Measurements from ENCODE around the gene RIMBP2.

The RIMBP2 gene

GRCh38 chr12:130428116-130428515, 288.0 kb downstream of the RIMBP2 start:
- DNase-seq = peak in 1 of 58 donors; percentile 21

DNA sequence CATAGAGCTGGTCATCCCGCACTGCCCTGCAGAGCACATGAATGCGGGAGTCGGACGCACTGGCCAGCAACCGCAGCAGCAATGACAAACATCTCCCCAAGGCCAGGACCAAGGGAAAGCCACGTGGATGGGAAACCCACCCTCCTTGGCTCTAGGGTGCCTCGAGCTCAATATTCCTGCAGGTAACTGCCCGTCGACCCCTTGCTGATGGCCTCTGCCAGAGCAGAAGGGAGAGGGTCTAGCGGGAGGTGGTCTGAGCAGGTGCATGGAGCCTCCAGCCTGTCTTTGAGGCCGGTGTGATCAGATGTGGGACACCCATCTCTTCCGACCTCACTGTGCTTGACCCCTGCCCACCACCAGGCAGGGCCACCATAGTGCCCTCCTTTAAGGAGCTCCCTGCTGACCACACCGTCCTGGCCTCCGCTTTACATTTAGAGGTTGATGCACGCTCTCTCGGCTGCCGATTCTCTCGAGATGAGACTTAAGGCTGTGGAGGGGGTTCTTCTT, 288.7 kb downstream of the RIMBP2 start:
- no peak for DNase-seq

DNA sequence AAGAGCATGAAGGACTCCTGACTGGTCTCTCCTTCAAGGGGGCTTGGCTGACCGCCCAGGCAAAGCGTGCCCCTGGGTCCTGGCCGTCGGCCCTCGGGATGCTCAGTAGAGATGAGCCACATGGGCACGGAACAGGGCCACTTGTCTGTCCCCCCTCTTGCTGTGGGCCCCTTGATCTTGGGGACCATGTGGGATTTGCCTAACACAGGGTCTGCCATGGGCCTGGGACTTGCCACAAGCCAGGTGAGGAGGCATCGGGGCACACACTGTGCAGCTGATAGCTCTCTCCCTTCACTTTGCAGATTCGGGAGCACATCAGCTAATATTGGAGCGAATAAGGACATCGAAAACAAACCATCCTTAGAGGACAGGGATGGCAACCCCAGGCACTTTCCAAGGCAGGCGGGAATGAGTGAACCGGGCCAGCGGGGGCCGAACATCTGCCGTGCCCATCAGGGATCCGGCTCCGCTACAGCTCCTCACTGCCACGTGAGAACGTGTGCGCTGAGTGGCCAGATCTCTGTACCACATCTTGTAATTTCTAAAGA, 290.3 kb downstream of the RIMBP2 start:
- DNase-seq = no peak

DNA sequence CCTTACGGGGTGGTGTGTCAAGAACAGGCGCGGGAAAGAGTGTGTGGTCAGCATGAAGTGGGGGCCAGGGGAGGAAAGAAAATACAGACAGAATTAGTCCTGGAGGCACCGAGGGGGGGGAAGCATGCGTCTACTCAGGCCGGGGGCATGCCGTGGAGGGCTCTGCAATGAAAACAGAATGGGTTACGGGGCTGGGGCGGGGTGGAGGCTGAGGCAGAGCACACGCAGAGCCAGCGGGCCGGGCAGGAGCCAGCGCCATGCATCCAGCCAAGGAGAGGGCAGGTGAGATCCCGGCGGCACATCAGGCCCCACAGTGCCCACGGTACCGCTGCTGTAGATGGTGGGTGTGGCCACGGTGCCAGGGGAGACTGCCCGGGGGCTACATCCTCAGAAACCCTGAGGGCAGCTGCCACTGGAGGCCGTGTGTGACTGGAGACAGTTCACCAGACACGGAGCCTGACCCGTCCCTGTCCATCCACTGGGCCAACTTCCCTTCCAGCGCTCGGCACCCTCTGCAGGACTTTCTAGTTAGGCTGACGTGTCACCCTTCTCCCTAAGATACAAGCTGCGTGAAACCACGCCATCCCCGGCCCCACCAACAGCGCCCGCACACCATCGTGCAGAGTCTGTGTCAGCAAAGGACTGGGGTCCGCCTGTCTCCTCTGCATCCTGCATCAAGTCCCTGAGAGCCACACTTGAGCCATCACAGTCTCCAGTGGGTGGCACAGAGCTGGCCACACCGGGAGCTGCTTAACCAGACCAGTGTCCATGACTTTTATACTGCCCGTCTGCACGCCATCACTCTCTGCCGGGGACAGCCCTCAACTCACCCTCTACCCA, 291.0 kb downstream of the RIMBP2 start:
- DNase-seq = no peak

DNA sequence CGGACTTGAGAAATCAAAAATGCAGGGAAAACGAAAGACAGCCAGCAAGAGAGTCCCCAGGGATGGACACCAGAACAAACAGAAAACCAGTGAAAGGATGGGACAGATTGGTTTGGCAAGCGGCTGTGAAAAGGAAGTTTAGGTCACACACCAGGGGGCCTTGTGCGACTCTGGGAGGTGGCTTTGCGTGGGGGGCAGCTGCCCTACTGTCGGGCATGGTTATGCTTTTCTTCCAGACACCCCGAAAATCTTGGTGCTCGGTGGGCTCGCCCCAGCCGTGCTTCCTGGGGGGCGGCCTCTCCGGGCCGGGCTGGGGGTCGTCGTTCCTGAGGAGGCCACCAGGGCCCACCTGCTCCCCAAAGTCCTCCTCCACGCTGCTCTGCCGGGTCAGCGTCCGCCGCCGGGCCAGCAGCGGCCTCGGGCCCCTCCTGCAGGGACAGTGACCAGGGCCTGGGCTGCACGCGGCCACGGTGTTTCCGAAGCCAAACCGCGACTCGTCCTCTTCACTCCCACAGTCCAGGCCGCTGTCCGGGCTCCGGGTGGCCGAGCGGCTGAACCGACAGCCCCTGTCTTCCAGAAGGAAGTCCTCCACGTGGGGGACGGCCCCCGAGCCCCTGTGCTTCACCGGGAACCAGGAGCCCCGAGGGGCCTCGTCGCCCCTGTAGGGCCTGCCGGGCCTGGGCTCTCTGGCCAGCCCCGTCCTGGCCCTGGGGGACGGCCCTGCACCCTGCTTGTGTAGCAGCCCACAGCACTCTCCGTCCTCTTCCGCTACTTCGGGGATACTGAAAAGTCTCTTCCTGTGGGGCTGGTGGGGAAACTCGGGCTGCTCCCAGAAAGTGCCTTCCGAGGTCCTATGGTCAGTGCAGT, 291.9 kb downstream of the RIMBP2 start:
- DNase-seq = no peak

GRCh38 chr12:130423136-130423535, 293.0 kb downstream of the RIMBP2 start:
- DNase-seq = no peak

GRCh38 chr12:130422676-130423075, 293.4 kb downstream of the RIMBP2 start:
- no peak for DNase-seq

GRCh38 chr12:130421896-130422295, 294.2 kb downstream of the RIMBP2 start:
- peak in 1 of 58 donors; percentile 5 for DNase-seq

GRCh38 chr12:130420071-130420470, 296.0 kb downstream of the RIMBP2 start:
- no peak for DNase-seq

DNA sequence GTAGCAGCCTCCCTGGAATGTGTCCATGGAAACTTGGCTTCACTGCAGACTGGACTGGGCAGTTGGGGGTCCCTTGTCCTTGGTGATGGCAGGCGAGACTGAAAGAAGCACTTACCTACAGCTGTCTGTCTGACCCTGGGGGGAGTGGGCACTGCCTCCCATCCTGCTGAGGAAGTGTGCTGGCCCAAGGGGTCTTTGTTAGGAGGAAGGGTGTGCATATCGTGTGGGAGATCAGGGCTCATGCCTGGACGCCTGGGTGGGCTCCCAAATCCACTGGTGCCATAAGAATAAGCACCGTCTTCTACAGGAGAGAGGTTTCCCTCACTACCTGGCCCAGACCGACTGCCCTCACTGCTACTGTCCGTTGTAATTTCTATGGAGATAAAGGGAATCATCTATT, 297.0 kb downstream of the RIMBP2 start:
- no peak for DNase-seq

DNA sequence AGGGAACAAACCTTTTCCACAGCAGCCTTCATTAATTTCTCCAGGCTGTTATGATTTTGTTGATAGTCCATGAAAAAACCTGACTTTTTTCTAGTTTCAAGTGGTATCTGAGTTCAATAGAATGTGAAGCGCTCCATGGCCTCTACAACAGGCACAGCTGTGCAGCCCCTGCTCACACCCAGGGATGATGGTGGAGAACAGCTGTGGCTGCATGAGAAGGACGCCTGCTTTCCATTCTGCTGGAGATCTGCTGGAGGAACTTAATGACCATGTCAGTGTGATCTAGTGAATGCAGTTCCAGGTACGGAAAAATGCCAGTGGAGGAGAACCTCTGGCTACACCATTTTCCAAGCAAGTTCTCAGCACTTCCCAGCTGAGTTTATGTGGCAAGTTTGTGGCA, 297.8 kb downstream of the RIMBP2 start:
- no peak for DNase-seq

DNA sequence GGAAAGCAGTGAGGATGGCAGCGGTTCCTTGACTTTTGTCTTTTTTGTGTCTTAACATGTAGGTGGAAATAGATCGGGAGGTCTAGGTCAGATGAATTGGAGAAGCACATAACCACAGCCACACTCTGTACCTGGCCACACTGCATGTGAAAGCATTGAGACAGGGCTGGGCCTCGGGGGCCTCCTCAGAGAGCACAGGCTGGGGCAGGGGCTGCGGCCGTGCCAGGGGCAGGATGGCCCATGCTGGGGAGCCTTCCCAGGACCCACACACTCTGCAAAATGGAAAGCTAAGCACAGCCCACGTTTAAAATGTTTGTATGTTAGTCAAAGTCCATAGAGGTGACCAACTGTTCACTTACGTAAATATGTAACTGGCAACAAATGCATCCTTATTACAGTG, 301.7 kb downstream of the RIMBP2 start:
- DNase-seq = no peak

- no peak for DNase-seq
These were observed 302.2 kb downstream of the RIMBP2 start for GRCh38 chr12:130413909-130414308.

DNA sequence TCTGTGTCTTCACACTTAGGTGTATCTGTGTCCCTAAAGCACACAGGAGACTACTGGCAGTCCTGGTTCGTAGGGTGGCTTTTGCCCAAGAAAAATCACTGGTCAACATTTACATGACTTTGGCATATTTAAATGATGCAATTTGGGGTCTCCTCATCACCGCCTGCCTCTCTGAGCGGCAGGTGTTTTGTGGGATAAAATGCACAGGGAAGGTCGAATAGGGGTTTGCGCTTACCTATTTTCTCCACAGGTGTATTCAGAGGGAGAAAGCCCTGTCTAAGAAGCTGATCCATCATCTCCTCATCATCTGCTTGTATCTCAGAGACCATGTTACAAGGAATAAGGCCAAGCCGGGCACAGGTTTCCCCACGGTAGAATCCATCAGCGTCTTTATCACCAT, 303.7 kb downstream of the RIMBP2 start:
- no peak for DNase-seq

DNA sequence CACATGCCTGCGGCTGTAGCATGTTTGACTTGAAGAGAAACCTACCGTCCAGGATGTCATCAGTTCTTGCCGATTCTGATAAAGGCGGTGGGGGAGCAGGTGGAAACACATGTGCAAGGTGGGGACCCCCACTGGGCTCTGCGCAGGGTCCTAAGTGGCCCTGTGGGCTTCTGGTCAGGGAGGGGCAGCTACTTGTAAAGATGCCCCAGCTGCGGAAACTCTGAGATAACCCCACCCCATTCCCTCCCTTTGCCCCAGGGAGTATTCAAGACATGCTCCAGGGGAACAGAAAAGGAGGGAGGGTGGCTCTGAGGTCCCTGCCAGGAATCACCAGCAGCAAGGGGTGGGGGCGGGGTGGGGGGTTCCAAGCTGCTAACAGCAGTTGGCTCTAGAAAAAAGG, 310.8 kb downstream of the RIMBP2 start:
- no peak for DNase-seq

DNA sequence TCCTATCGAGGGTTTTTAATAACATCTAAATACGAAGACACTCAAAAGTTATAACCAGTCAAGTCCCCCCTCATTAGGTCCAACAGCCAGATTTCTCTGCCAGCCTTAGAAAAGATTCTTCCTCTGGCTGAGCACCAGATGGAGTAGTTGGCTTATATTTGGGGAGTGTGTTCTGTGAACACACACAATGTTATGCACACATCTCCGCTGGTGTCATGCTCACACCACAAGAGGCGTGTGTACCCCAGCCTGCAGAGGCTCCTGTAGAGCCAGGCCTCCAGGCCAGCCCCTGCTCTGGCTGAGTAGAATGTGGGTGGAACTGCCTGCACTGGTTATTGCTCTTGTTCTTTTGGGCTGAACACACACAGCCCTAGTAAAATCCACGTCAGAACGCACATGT, 314.4 kb downstream of the RIMBP2 start:
- peak in 2 of 58 donors; percentile 30 to 53 for DNase-seq

DNA sequence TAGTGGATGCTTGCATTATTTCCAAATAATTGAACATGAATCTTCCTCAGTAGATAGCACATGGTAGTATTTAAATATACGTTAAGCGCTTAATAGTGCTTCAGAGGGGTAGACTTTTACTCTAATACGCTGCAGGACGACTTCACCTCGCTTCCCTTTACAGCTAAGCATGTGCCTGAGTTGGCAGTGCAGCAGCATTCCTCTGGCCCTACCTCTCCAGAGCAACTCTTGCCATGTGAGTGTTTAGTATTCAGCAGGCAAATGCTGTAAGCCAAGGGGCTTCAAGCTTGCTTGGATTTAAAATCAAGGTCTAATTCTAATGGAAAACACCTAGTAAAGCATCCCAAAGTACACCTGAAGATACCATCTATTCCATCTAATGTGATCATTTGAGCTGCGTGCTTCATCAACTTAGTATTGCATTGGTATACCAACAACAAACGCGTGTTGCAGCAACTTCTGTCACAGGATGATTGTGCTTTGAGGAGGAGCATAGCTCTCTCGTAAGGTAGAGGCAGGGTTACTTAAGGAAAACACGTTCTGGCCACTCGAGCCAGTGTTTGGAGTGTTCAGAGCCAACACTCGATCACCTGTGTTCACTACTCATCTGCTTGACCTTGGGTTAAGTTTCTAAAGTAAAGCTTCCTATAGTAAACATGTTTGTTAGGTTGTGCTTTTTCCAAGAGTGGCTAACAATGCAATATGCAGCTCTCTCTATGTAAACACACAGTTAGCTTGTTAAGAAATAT, 317.8 kb downstream of the RIMBP2 start:
- no peak for DNase-seq

GRCh38 chr12:130396667-130397066, 319.4 kb downstream of the RIMBP2 start:
- no peak for DNase-seq

DNA sequence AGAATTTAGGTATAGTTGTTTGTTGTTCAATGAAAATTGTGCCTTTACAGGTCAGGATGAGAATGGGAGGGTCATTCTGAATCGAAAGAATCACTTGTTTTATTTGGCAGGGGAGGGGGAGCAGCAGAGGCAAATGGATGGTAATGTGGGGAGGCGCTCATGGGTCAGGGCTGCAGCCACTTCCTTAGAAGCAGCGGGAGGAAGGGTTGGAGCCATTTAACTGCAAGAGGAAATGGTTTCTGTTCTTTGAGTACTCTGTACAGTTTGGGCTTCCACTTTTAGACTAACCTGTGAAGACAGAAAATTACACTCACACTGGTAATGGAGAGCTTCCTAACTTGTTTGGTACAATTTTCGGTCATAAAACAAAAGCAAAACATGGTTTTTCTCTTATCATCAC, 321.2 kb downstream of the RIMBP2 start:
- no peak for DNase-seq

- no peak for DNase-seq
These were observed 324.9 kb downstream of the RIMBP2 start for GRCh38 chr12:130391186-130391585.

GRCh38 chr12:130385193-130385592, 330.9 kb downstream of the RIMBP2 start:
- no peak for DNase-seq

All from anterior cingulate cortex (tissue), 58 donors.